SU-DHL-6 (cell line): ENCODE results near the gene RBM17.

Source experiments
- H2AFZ ChIP-seq: fragments of 200-600 bp; sonication (generic); 2 replicates; pipeline ENCODE4 v1.6.1; 2014; ENCODE audit warnings: low read depth, mild to moderate bottlenecking, moderate library complexity, mixed read lengths, antibody characterized with exemption, low read length; ENCODE audit not compliant: severe bottlenecking
- H3F3A ChIP-seq: fragments of 200-600 bp; shearing (Covaris generic); 2 replicates; pipeline ENCODE4 v1.6.0; 2016; ENCODE audit warnings: antibody characterized with exemption, mild to moderate bottlenecking; ENCODE audit not compliant: insufficient read depth
- H3K27ac ChIP-seq: fragments of 200-600 bp; sonication (generic); 2 replicates; pipeline ENCODE4 v1.5.1; 2016; ENCODE audit warnings: low read depth, mild to moderate bottlenecking, low read length, moderate library complexity, mixed read lengths
- H3K27me3 ChIP-seq: fragments of 200-600 bp; sonication (generic), shearing (Covaris generic); 2 replicates; pipeline ENCODE4 v1.6.0; 2014; ENCODE audit warnings: mild to moderate bottlenecking, low read length
- H3K36me3 ChIP-seq: fragments of 200-600 bp; sonication (generic); 2 replicates; pipeline ENCODE4 v1.6.1; 2014; ENCODE audit warnings: mild to moderate bottlenecking, low read length, mixed read lengths
- H3K4me2 ChIP-seq: fragments of 300-600, 200-600 bp; shearing (Covaris generic), sonication (generic); 2 replicates; pipeline ENCODE4 v1.6.0; 2014; ENCODE audit warnings: low read length, low read depth, mild to moderate bottlenecking; ENCODE audit not compliant: poor library complexity, severe bottlenecking
- H3K4me3 ChIP-seq: fragments of 200-600 bp; sonication (generic); 2 replicates; pipeline ENCODE4 v1.5.1; 2014; ENCODE audit warnings: antibody characterized with exemption, low read length, mild to moderate bottlenecking, mixed read lengths; ENCODE audit not compliant: insufficient read depth, poor library complexity, severe bottlenecking
- H3K79me2 ChIP-seq: fragments of 200-600 bp; sonication (generic); 2 replicates; pipeline ENCODE4 v1.6.1; 2014; ENCODE audit warnings: mild to moderate bottlenecking, low read length, moderate library complexity; ENCODE audit not compliant: insufficient read depth
- H3K9ac ChIP-seq: fragments of 200-600 bp; sonication (generic); 2 replicates; pipeline ENCODE4 v1.7.0; 2014; ENCODE audit warnings: mild to moderate bottlenecking, low read length
- H3K9me2 ChIP-seq: fragments of 200-600 bp; sonication (generic); replicated peaks from 2 replicates; pipeline ENCODE4 v1.6.1; 2014; ENCODE audit warnings: low read length; ENCODE audit not compliant: insufficient read depth
- H3K9me3 ChIP-seq: fragments of 200-600 bp; sonication (generic); 2 replicates; pipeline ENCODE4 v1.6.1; 2014; ENCODE audit warnings: low read length, mixed read lengths; ENCODE audit not compliant: insufficient read depth
- H4K20me1 ChIP-seq: fragments of 200-600 bp; sonication (generic); 2 replicates; pipeline ENCODE4 v1.6.1; 2014; ENCODE audit warnings: low read depth, mild to moderate bottlenecking, antibody characterized with exemption, low read length, moderate library complexity, mixed read lengths
- CTCF ChIP-seq: fragments of 200-600 bp; sonication (generic); IDR thresholded peaks from one replicate; pipeline ENCODE4 v1.5.1; 2017; ENCODE audit warnings: antibody characterized with exemption, mild to moderate bottlenecking, low read length, moderate library complexity; ENCODE audit not compliant: insufficient read depth, poor library complexity, severe bottlenecking
- EZH2phosphoT487 ChIP-seq: fragments of 200-600 bp; sonication (generic), shearing (Covaris generic); conservative IDR thresholded peaks from 2 replicates; pipeline ENCODE4 v1.6.1; 2018; ENCODE audit warnings: mild to moderate bottlenecking, antibody characterized with exemption, low read length, moderate library complexity, mixed read lengths

RBM17 gene

GRCh38 chr10:6114805-6115341, 26.0 kb downstream of the RBM17 start:
- TF ChIP-seq EZH2phosphoT487 (no peak), CTCF (no peak)
- H3K9me3 ChIP-seq: no peaks in the 10 kb centered on the region
- no peak overlapping the region for H2AFZ ChIP-seq
- no peak overlapping the region for H3K27ac ChIP-seq
- H3K9me2 ChIP-seq: no peaks in the 10 kb centered on the region
- no peaks in the 10 kb centered on the region for H4K20me1 ChIP-seq
- no peak overlapping the region for H3K4me3 ChIP-seq
- peaks cover 21% of the 10 kb centered on the region for H3F3A ChIP-seq
- peaks cover under 1% of the 10 kb centered on the region; the same call in 1 of the 2 replicates for H3K79me2 ChIP-seq
- no peaks in the 10 kb centered on the region for H3K27me3 ChIP-seq
- no peak overlapping the region for H3K9ac ChIP-seq
- H3K4me2 ChIP-seq: no peak overlapping the region
- H3K36me3 ChIP-seq: peaks cover 60% of the 10 kb centered on the region

- Histone ChIP-seq H2AFZ (no peak overlapping the region), H3K9ac (no peak overlapping the region), H3K9me3 (no peaks in the 10 kb centered on the region), H3F3A (peaks cover 21% of the 10 kb centered on the region), H3K27ac (no peak overlapping the region), H3K9me2 (no peaks in the 10 kb centered on the region), H4K20me1 (no peaks in the 10 kb centered on the region), H3K79me2 (no peaks in the 10 kb centered on the region), H3K4me3 (no peak overlapping the region), H3K27me3 (no peaks in the 10 kb centered on the region), H3K4me2 (no peak overlapping the region), H3K36me3 (peaks cover 55% of the 10 kb centered on the region)
- no peak for TF ChIP-seq EZH2phosphoT487
- TF ChIP-seq CTCF: no peak
Observed at GRCh38 chr10:6115411-6115810, 26.6 kb downstream of the RBM17 start.

DNA sequence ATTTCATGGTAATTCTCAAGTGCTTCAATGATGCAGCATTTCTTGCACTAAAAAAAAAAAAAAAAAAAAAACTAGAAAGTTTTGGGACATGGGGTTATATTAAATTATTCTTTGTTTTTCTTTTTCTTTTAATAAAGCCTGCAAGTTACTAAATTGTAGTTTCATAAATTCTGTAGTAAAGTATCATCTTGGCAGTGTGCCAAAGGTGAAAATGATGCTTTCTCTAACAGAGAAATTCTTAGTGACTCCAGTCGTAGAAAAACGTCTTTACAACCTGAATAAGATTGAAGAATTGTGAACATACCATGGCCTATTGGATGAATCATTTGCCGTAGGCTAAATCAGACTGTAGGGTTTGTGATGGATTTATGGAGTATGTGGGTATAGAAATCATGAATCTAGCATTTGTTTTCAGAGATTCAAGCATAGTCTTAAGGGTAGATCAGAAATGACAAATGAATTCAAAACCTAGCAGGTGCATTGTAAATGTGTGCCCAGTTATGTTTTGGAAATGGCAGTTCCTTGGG, 27.1 kb downstream of the RBM17 start:
- Histone ChIP-seq H3K9ac (no peak overlapping the region), H3K79me2 (no peaks in the 10 kb centered on the region), H3K9me2 (no peaks in the 10 kb centered on the region), H3K36me3 (peaks cover 52% of the 10 kb centered on the region), H4K20me1 (no peaks in the 10 kb centered on the region), H3K27me3 (no peaks in the 10 kb centered on the region), H2AFZ (no peak overlapping the region), H3F3A (peaks cover 21% of the 10 kb centered on the region), H3K27ac (no peak overlapping the region), H3K4me3 (no peak overlapping the region), H3K4me2 (no peak overlapping the region), H3K9me3 (no peaks in the 10 kb centered on the region)
- no peak for TF ChIP-seq CTCF
- TF ChIP-seq EZH2phosphoT487: no peak
